HG02973 (cell line): ENCODE results near the gene RCE1.

ENCODE experiments used
- ATAC-seq: cut with Tn5 transposase; IDR thresholded peaks from one replicate; pipeline ENCODE4 v1.9.1; 2021; ENCODE audit warnings: moderate library complexity; ENCODE audit not compliant: unreplicated experiment

The RCE1 gene

DNA sequence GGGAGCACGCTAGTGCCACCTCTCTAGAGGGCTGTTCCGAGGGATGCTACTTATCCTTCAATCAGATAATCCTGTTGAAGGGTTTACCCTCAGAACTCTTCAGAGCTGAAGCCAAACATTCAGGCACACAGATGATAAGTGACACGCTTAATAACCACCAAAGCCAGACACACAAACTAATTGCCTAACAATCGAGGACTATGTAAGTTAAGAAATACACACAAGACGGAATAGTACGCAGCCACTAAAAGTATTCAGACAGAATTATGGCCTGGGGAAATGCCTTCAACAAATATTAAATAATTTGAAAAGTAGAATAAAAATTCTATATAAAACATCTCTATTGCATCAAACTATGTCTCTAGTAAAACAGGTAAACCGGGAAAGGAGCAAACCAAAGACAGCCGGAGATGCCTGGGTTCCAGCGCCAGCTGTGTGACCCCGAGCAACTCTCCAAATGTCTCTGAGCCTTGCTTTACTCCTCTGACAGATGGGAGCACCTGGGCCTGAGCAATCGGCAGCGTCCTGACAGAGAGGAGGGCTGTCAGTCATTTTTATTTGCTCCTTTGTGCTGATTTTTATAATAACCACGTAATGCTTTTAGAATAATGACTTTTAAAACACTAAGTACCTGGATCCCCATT, 25.0 kb downstream of the RCE1 start:
- no peak for ATAC-seq

DNA sequence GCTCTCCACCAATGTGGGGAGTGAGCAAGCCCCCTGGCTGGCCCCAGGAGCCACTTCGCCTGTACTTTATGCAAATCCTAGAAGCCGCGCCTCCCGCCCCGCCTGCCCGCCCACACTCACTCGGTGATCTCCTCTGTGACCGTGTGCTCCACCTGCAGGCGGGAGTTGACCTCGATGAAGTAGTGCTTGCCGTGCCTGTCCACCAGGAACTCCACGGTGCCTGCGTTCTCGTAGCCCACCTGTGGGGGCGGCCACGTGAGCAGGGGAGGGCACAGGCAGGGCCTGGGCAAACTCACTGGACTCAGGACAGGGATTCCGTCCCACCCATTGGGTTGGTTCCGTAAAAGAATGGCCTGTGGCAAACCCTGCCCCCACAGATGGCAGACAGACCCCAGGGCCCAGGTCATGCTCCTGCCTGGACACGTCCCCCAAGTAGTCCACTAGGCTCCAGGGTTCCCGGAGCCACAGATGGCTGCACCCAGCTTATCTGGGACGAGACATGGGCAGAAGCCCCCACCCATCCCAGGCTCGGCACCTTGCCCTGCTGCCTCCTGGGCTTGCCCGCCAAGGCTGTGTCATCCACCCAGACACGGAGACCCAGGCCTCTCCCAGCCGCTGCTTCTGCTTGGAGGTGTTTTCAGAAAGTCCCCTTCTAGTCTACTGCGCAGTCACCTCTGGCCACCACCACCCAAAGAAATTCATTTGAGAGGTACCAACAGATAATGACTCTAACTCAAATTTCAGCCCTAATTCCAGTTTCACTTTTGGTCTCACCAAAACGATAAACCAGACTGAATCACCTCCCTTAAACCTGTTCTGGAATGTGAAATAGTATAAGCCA, 25.7 kb downstream of the RCE1 start:
- ATAC-seq: peak; percentile 70

DNA sequence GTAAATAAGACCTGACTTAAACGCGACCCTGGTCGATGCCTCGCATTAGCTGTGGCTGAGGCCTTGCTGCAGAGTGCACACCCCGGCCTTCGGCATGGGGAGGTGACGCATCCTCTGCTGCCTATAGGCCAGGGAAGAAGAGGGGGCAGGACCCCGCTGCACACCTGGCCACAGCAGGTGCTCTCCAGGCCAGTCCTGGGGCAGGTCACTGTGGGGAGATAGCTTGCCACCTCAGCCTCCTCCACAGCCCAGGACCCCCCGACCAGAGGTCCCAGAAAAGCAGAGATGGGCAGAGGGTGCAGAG, 26.3 kb downstream of the RCE1 start:
- no peak for ATAC-seq

DNA sequence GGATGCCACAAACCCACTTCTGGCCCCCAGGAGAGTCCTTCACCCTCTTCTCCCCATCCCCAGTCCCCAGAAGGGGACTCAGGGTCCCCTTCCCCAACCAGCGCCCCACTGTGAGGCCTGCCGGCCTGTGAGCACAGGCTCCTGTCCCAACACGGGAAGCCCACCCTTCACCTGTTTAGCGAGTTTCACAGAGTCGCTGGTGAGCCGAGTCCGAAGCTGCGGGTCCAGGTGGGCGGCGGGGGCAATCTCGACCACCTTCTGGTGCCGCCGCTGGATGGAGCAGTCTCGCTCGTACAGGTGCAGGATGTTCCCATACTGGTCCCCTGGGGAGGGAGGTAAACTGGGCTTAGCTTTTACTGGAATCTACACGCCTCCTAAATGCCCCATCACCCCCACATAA, 26.9 kb downstream of the RCE1 start:
- no peak for ATAC-seq

DNA sequence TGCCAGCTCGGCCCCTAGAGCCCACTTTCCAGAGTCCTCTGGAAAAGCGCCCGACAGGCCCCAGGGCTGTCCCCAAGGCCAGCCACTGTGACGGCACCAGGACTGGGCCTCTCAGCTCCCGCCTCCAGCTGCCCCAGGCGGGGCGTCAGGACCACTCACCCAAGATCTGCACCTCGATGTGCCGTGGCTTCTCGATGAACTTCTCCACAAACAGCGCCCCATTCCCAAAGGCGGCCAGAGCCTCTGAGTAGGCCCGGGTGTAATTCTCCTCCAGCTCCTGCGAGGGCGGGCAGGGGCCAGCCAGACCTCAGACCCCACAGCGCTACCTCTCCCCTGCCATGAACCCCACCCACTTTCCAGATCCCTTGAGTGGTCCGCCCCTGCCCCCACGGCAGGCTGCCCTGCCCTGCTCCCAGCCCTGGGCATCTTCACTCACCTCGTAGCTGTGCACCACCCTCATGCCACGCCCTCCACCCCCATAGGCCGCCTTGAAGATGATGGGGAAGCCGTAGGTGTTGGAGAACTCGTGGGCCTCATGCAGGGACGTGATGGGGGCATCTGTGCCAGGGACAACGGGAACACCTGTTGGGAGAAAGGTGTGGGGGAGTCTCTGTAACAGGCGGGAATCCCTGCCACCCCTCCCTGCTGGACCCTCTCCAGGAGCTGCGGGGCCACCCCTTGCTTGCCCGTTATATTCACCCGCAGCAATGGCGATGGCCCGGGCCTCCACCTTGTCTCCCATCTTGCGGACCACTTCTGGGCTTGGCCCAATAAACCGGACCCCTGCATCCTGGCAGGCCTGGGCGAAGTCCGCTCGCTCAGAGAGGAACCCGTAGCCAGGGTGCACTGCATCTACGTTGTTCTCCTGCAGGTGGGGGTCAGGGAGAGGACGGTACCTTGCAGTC, 27.6 kb downstream of the RCE1 start:
- no peak for ATAC-seq

DNA sequence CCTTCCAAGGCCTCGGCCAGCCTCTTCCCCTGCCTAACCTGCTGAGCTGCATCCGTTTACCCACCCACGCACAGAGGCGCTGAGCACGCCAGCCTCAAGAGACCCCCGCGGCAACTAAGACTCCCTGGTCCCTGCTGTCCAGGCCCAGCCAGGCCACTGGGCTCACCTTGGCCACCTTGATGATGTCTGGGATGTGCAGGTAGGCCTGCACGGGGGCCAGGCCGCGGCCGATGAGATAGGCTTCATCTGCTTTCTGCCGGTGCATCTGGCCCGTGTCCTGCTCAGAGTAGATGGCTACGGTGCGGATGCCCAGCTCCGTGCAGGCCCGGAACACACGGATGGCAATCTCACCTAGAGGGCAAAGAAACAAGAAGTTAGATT, 28.3 kb downstream of the RCE1 start:
- ATAC-seq: no peak

DNA sequence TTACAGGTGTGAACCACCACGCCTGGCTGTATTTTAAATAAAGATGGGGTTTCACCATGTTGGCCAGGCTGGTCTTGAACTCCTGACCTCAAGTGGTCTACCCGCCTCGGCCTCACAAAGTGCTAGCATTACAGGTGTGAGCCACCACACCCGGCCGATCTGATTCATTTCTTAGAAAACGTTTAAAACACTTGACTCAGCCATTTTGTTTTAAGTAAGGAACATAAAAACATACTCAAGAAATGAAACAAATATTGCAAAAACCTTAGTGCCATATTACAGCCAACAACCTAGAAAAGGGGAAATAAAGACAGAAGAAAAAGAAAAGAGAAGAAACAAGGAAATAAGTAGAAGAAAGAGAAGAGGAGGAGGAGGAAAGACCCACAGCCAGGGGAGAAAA, 31.0 kb downstream of the RCE1 start:
- no peak for ATAC-seq

DNA sequence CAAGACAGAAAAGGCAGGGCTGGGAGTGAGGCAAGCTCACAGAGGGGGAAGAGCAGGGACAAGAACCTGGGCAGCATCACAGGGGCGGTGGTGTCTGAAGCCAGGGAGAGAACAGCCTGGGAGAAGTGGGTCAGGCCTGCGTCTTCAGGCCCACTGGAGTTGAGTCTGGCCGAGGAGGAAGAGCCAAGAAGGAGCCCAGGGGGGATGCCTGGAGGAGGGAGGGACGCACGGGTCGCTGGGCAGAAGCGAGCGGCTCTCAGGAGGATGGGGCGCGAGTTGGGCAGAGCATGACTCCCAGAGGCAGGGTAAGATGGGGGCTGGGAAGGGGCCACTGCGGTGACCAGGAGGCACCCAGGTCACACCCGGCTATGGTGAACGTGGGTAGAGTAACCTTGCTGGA, 32.1 kb downstream of the RCE1 start:
- no peak for ATAC-seq

DNA sequence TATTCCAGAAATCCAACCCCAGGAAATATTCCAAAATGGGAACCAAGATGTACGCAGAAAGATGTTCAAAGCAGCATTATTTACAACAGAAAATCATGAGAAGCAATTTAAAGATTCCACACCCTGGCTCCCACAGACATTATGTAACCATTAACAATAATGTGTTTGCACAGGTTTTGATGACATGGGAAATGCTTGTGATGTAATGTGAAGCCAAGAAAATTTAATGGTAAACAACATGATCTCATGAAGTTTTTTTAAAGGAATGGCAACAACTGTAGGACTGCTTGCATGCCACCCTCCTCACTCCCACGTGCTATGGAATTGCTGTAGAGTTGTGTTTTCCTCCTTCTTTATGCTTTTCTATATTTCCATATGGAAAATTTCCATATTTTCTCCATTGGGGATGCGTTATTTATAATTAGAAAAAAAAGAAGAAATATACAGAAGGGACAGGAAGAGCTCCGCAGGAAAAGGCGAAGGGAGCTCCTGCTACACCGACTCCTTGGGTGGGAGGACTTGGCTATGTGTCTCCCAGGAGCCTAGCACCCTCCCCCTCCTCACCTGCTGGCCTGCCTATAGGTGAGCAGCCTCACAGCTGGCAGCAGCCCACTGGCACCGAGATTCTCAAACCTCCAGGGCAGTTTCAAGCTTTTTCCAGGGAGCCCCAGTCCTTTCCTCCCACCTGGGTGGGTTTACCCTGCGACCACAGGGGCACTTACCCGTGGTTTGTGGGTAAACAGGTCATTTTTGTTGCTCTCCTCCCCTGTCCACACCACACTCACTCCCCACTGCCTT, 34.5 kb downstream of the RCE1 start:
- ATAC-seq: no peak

DNA sequence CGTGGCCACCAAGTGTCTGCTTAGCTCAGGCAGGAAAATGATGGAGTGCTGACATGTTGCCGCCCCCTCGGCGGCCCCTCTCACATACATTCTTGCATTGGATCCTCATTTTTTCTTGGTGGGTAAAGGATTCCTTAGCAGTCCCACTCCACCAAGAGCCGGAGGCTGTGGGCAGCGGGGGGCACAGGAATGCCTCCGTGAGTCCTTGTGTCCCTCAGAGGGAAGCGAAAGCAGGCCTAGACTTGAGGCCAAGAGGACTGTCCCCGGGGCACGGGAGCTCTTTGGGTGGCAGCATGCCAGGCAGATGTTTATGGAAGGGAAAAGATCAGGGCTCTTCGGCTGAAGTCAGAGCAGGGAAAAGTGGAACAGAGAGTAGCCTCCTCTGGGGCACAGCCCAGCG, 35.2 kb downstream of the RCE1 start:
- no peak for ATAC-seq

DNA sequence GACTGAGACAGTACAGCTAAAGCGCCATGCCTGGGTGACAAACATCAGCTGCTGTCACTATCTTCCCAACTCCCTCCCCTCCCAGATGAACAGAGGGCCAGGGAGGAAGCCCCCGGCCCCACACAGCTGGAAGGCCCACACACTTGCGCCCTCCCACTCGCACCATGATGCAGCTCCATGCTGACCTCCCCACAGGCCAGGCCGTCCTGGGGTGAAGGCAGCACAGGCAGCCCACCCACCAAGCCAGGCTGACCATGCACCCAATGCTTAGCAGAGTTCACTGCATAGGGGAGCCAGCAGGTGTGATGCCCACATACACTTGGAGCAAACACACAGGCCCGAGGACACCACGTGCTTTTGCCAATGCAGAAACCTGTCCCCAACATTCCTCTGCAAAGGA, 35.8 kb downstream of the RCE1 start:
- no peak for ATAC-seq

DNA sequence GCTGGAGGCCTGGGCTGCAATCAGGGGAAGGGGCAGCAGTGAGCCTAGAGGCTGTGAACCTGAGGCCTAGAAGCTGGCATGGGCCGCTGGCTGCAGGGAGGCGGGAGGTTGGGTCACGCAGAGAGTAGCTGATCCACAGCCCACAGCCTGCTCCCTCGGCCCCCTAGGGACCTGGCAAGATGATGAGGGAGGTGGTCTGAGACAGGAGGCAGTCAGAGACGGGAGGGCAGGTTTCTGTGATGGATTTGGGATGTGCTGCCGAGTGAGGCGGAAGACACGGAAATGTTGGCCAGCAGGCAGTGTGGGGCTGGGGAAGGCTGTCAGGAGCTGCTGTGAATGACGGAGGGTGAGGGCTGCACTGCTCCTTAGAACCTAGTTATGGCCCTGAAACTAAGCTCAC, 36.3 kb downstream of the RCE1 start:
- ATAC-seq: no peak

DNA sequence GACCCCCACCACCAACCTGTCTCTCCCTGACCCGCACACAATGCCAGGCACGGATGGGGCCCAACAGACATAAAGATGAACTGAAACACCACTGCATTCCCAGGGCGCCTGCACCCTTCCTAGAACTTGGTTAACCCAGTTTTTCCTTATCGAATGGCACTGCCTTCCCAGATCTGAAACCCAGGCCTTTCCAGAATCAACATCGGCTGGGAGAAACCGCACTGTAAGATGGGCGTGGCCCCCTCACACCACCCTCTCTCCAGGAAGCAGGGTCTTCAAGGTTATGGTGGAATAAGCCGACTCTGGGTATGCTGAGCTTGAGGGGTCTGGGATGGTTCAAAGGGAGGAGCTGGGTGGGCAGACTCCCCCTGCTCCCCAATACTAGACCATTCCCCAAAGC, 36.8 kb downstream of the RCE1 start:
- ATAC-seq: no peak

DNA sequence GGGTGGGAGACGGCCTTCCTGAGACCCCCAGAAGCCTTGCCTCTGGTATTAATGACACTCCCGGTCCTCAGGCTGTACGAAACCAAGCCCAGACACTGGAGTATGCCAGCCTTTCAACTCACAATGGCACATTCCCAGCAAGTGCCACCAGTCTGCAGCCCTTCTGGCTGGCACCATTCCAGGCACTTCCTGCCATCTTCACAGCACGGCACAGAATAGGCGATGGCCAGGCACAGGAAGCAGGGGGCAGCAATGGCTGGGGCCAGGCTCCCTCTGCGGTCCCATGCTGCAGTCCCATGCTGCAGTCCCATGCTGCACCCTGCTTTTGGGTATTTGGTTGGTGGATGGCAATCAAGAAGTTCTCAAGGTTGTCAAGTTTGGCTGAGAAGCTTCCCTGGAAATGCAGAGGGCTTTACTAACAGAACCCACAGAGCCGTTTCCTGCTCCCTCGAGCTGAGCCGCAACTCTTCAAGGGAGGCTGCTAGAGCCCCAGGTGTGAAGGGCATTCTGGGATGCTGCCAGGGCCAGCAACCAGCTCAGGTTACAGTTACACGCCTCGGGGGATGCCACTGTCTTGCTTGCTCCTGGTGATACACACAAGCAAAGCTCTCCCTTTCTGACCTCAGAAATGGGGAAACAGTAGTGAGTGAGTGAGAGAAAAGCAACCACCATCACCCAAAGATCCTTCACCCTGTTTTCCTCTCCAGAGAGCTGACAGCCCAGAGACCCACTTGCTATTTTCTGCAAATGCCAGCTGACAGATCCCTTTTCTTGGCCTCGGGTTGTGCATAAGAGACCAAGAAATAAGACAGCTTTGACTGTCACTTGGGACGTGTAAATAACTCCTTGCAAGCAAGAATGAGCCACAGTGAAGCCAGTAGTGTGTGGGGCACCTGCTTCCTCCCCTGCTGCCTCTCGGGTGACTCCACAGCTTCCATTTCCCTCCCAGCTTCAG, 37.5 kb downstream of the RCE1 start:
- no peak for ATAC-seq

DNA sequence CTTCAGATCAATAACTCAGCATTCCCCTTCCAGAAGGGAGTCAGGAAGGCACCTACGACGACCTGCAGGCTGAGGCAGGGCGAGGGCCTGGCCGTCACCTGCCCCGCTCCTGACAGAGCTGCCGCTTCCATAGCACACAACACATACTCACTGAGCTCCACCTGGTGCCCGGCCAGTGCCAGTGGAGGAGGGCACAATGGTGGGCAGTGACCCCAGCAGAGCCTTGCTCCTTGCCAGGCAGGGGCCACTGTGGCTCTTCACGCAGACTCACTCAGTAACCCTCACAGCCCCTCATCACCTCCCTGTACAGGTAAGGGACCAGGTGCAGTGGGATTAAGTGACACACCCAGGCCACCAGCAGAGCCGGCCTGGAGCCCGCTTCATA, 38.2 kb downstream of the RCE1 start:
- ATAC-seq: no peak

DNA sequence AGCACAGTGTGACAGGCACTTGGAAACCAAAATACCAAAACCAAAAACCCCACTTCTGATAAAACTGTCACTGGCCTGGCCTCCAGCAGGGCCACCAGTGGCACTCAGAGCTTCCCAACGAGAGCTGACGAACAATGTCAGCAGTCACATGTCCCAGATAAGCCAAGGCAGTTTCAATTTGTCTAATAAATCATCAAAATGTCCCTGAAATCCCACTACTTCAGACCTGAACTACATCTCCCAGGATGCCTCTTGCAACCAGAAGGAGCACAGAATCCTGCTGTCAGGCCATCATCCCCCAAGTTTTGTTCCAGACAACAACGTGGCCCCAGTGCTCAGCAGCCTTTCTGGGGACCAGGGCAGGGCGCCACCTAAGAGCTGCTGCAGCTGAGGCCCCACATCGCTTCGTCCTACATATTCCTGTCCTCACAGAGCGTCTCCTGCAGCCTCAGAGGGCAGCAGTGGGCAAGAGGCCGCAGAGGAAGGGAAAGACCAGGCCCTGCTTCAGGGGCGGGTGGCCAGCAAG, 38.7 kb downstream of the RCE1 start:
- ATAC-seq: no peak

DNA sequence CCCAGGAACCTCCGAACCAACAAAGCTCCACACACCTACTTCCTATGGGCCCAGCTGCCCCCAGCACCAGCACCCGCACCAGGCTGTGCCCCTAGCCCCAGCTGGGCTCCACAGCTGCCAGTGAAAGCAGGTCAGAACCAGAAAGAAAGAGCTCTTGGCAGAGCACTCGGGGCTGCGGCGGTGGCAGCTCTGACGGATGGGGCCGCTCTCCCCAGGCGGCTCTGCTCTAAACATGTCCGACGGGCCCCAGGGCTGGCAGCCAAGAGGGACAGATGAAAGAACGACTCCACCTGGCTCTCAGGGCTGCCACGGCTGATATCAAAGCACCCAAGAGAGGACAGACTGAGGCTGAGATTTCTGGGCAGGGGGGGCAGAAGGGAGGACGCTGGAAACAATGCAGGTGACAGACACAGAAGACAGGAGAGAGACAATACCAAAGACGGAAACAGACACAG, 39.3 kb downstream of the RCE1 start:
- no peak for ATAC-seq

DNA sequence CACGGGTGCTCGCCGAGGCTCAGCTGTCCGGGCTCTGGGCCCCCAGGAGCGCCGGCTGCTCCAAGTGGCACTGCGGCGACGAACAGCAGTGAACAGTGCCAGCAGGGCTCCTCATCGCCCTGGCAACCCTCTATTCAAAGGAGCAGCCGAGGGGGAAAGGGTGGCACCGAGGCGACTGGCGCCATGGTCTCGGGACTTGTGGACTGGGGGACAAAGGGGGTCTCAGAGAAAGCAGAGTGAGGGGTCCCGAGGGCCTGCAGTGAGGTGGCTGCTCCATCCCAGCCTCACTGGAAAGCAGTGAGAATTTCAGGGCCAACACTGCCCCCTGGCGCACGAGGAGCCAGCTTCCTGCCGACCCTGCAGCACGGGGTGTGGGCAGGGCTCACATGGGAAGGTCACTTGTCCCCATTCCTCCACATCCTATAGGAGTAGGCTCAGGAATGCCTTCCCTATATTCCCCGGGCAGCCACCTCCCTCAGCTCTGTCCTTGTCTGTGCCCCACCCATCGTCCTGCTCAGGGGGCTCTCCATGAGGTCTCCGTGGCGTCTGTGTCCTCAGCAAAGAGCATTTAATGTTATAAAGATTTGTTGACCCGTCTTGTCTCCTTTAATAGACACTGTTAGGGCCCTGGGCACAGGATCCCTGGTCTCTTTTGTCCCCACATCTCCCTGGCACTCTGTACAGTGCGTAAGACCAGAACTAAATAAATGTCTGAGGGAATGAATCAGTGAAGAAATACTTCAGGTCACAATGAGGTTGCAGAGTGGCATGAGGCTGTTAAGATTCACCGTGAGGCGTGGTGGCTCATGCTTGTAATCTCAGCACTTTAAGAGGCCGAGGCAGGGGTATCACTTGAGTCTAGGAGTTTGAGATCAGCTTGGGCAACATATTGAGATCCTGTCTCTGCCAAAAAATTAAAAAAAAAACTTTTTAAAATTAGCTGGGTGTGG, 40.0 kb downstream of the RCE1 start:
- ATAC-seq: no peak

DNA sequence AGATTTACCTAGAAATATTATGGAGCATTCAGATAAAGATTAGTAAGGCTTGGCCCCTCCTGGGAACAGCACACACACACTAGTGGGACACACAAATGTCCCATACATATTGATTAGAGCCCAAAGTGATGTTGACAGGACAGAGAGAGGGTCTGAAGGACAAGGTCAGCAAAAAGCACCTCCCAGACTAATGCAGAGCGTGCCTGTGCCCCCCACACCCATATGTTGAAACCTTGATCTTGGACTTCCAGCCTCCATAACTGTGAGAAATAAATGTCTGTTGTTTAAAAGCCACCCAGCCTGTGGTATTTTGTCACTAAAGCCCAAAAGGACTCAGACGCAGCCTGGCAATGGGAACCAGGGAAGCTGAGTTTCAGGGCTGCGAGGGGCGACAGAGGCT, 41.2 kb downstream of the RCE1 start:
- no peak for ATAC-seq
